HG02759 (cell line): ENCODE data around the gene FER1L5.

Source experiments
- ATAC-seq: cut with Tn5 transposase; IDR thresholded peaks from one replicate; pipeline ENCODE4 v1.9.1; 2021; ENCODE audit warnings: mild to moderate bottlenecking, moderate library complexity; ENCODE audit not compliant: unreplicated experiment

FER1L5 gene

DNA sequence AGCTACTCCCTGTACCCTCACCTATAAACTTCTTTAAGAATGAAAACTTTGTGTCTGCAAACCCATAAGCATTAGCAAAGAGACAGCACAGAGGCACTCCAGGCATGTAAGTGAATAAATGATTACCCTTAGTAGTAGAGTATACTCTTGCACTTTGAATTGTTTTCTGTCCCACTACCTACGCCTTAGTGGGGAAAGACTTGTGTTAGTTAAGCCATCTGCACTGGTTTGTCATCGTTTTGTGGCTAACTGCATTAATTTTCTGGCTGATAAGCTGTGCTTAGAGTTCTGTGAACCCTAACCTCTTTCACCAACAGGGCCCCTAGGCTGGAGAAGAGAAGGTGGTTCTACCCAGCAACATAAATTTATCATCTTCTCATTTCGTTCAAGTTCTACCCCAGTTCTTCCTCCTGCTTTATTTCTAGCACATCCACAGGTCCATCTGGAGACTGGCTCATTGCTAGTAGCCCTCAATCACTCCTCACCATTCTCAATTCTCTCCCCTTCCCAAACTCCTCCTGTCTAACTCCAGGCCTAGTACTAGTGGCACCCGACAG, 96.6 kb downstream of the FER1L5 start:
- no peak for ATAC-seq

DNA sequence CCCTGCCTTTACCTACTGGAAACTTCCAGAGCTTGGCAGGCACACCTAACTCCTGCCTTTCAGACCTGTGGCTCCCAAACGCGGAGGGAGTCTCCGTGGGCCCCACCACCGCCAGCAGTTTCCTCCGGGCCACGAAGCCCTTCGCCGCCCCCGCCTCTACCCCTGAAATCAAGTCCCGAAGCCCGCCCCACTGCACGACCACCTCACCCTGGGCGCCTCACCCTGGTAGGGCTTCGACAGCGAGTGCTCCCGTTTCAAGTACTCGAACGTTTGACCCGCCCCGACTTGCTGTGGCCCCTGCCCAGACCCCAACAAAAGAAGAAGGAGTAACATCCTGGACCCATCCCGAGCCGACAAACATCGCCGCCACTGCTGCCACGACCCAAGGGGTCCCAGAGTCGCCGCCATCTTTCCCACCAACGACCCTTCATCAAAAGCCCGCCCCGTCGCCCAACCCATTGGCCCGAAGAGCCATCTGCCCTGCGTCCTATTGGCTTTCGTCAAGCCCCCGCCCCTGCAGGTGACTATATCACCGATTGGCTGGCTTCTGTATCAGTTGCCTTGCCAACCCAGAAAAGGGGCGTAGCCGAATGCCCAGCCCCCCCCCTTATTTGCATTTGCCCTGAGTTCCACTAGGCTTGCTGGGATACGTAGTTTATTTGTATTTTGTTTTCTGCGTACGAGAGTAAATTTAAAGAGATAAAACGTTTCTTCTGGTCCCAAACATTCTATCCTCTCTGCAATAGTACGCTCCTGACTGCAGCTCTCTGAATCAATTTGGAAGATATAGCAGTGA, 97.3 kb downstream of the FER1L5 start, which contains the start of gene LMAN2L:
TSS of gene LMAN2L (minus strand) at position 432 of the 796 bp plus-strand sequence. CDS start at position 408, 24 bp downstream.
- ATAC-seq = peak; percentile 99

DNA sequence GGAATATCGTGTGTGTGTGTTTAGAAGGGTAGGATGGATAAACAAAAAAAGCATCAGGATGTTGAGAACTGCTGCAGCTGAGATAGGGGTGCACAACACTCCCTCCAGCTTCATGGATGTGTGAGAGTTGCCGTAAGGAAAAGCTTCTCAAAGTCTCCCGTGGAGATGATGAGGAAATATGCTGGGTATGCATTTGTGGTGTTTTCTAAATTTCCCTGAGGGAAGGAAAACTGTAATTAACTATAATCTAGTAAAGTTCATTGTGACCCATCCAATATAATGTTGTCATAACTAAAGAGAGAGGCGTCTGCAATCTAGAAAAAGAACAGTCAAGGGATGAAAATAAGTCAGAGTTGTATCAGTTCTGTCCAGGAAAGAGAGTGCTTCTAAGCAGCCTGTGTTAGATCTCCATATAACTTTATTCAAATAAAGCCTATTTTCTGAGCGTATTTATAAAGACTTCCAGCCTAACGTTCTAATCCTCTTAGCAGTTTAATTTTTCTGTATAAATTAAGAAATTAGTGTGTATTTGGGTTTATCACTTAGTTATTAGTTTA, 104.6 kb downstream of the FER1L5 start:
- no peak for ATAC-seq

DNA sequence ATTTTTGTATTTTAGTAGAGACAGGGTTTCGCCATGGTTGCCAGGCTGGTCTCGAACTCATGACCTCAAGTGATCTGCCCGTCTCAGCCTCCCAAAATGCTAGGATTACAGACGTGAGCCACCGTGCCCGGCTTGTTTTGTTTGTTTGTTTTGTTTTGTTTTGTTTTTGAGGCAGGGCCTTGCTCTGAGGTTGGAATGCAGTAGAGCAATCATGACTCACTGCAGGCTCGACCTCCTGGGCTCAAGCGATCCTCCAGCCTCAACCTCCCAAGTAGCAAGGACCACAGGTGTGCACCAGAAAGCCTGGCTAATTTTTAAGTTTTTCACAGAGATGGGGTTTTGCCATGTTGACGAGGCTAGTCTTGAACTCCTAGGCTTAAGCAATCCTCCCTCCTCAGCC, 109.2 kb downstream of the FER1L5 start:
- no peak for ATAC-seq

DNA sequence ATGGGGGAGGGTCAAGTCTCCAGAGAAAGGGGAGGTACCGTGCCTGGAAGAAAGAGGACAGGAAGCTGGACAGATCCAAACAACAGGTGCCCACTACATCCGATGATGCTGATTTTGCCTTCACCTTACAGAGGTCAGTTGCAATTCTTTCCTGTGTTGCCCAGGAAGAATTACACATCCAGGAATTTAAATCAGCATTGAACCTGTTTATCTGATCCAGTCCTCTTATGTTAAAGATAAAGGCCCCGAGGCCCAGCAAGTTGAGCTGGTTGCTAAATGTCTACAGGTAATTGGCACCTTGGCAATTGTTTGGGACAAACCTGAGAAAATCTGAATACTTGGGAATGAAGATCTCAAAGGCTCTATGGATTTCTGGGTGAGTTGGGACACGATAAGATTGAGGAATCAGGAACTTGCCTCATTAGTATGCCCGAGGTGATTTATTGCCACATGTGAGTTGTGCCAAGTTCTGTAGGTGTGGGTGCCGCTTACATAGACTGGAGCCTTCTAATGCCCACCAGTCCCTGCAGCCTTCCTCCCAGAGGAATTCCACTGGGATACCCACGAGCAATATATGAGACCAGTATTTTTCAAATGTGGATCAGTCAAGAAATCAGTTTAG, 111.2 kb downstream of the FER1L5 start:
- ATAC-seq = no peak

DNA sequence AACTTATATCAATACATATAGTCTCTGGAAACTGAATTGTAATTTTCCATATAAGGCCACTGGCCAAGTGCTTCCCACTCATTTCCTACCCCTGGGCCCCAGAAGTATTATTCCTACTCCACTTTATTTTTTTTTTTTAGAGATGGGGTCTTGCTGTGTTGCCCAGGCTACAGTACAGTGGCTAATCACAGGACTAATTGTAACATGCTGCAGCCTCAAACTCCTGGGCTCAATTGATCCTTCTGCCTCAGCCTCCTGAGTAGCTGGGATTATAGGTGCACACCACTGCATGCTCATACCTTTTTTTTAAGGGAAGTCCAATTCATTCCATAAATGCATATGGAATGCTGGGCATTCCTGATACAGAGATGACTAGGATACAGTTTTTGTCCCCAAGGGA, 111.8 kb downstream of the FER1L5 start:
- ATAC-seq = no peak
